NCI-H2107 (cell line): ENCODE data around the gene CPD.
"Not testable (repeated sequence)": the region's sequence is repeated elsewhere in the genome, so short reads cannot be mapped to it uniquely, and the experiment has no call there.

Source experiments
- DNase-seq: peaks from one replicate; lab custom pipeline; 2025; lab: John Stamatoyannopoulos, UW

Gene CPD

DNA sequence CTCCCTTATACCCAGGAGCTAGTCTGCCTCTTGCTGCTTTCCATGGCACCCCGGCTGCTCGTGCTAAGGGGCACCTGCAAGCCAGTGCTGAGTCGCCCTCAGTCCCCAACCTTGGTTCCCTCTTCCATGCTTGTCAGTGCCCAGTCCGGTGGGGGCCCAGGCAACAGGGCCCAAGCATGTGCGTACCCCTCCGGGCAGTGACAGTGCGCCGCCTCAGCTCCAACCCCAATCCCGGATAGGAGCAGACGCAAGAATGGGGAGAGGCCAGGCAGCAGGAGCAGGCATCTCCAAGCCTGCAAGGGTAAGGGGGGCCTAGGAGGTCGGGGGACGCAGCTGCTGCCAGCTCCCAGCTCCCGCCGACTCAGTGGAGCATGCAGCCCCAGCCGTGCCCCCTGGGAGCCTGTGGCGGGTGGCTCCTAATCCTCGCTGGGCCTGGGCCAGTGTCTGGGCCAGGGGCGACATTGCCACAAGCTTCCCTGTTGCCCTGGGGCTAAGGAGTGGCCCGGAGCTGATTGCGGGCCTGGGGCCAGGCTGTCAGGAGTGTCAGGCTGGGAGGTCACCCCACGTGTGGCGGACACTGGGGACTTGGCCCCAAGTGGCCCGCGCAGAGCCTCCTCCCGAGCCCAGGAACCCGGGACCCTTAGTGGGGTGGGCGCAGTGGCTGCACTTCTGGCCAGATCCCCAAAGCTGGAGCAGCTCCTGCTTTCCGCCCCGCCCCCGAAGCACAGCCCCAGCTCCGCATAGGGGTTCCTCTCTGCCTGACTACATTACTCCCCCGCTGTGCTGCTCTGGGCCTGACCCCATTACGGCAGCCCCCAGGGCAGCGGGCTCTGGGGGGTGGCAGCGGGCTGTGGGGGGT lies 9.8 kb downstream of the CPD start:
- no peak for DNase-seq

DNA sequence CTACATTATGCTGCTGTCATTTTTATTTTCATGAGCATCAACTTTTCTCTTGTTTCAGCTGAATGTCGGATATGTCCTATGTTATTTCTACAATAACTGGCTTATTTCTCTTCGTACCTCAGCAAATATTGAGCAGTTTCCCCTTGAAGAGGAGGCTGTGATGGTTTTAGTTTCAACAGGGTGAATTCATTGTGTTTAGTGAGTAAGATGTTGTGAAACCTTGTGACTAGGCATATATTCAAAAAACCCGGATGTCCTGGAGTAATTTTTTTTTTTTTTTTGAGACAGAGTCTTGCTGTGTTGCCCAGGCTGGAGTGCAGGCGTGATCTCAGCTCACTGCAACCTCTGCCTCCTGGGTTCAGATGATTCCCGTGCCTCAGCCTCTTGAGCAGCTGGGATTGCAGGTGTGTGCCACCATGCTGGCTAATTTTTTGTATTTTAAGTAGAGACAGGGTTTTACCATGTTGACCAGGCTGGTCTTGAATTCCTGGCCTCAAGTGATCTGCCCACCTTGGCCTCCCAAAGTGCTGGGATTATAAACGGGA lies 11.1 kb downstream of the CPD start:
- no peak for DNase-seq

DNA sequence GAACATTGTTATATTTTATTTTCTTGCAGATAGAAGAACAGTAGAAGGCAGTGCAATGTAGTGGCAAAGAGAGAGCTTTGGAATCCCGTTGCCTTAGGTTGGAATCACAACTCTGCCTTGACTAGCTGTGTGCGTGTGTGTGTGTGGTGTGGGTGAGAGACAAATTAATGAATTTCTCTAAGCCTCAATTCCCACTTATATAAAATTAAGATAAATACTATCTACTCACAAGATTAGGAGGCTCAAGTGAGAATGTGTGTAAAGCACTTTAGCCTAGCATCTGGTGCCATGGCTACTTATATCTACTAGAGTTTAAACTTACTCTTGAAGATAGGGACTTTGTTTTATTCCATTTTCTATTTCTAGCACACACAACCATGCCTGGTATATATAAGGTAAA lies 12.8 kb downstream of the CPD start:
- DNase-seq, result no peak

DNA sequence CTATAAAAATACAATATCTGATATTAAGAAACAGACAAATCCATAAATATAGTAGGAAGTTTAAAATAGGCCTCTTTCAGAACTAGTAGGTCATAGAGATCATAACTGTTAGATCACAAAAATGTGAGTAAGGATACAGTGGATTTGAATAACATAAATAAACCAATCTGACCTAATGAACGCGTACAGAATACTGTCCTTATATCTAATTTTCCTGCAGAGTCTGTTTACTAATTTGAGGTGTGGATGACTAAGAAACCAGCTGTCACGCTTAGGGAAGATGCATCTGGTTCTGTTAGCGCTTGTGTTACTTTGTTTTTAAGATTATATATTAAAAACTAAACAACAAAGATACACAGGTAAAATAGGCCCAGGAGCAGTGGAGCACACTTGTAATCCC lies 14.8 kb downstream of the CPD start:
- no peak for DNase-seq

DNA sequence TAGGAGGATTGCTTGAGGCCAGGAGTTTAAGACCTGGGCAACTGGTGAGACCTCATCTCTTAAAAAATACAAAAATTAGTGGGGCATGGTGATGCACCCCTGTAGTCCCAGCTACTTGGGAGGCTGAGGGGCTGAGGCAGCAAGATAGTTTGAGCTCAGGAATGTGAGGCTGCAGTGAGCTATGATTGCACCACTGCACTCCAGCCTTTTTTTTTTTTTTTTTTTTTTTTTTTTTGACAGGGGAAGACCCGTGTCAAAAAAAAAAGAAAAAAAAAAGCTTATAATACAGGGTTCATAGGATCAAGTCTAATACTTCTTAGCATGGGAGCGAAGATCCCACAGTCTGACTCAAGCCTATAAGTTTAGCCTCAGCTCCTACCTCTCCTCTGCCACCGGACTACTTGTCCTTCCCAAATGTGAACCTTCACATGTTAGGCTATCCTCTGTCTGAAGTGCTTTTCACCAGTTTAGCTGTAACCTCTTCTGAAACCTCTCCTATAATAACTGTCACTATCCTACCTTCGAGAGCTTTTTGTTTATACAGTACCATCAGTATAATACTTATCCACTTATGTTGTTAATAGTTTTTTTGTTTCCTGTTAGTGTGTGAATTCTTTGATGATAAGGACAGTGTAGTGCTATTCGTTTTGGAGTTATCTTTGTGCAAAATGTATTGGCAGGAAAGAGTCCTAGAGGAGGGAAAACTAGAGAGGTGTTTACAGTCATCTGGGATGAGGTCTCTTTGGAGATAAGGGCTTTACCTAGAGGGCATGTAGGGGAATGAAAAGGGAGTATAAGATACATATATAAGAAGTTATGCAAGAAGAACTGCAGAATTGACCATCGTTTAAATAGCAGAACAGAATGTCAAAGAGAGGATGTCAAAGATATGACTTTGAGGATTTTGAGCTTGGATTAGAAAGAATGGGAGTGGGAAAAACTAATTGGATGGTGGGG lies 15.5 kb downstream of the CPD start:
- no peak for DNase-seq

DNA sequence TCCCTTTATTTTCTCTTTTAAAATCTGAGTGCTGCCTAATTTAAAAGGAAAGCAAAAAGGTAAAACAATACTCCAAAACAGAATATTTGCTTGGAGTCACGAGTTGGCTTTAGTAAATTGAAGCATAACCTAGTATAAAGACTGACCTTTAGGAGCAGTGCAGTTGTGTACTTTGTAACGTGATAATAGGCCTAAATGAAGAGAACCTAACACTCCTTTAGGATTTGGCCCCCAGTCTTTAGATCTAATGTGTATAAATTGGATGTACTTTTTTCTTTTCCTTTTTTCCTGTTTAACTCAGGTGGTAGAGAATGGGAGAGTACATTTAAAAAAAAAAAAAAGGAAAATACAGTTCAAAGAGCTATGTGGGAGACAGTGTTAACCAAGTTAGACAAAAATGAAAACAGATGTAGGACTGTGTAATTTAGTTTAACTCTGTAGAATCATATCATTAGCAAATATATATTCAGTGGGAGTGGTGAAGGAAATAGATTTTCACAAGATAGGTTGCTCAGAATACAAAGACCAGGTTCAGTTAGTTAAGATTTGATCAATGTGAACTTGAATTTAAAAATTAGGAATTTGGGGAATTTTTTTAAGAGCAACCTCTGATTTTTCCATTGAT lies 16.8 kb downstream of the CPD start:
- no peak for DNase-seq

DNA sequence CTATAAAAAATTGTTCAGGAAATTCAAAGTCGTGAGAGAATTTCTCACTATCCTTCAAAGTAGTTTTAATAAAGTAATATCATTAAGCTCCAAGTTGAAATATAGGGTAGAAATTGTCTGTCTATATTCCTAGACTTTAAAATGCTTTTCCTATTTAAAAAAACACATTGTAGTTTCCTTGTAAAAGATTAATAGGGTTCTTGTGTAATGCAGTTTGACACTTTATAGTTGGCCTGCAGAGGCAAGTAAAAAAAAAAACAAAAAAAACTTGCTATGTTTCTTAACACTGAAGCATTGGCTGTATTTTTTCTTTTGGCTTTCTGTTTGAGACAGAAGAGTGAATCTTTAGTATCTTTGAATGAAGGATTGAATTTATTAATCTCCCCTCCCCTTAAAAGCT lies 17.4 kb downstream of the CPD start:
- no peak for DNase-seq

DNA sequence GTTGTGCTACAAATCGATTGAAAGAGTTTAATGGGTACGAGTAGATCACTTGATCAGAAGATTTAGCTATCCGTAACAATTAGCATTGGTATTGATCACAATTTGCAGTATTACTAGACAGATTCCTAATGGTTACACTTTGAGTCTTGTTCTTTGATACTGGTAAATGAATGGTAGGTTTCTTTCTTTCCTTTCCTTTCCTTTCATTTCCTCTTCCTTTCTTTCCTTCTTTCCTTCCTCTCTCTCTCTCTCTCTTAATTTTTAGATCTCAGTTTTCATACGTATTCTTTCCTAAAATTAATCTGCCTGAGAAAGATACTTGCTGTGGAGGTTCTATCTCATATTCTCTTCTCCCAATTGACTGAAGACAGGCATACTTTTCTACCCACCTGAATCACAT lies 17.9 kb downstream of the CPD start:
- DNase-seq, result no peak

DNA sequence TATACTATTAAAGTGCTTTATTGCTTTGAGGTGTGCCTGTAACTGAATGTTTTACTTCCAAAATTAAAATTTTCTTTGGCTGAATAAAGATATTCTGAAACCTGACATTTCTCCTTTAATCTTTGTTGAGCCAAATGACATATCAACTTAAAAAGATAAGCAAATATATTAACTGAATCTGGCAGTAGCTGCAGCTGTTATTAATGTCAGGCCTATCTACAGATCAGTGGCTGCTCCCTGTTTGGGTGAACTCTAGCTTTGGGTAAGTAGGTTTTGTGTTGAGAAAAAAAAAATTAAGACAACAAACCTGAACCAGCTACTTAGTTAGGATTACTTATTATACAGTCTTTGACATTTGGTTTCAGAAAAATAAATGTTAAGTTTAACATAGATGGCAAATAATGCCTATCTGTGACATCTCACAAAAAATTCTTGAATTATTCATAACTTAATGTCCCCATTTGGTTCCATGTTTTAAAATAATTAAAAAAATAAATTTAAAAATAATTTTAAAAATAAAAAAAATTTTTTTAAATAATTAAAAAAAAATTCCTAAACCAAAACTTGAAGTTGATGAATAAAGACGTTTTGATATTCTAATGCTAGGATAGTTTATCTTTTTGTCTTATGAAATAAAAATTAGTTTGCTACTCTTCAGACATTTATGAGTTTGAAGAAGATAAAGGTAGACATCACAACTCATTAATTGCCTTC lies 19.8 kb downstream of the CPD start:
- no peak for DNase-seq

DNA sequence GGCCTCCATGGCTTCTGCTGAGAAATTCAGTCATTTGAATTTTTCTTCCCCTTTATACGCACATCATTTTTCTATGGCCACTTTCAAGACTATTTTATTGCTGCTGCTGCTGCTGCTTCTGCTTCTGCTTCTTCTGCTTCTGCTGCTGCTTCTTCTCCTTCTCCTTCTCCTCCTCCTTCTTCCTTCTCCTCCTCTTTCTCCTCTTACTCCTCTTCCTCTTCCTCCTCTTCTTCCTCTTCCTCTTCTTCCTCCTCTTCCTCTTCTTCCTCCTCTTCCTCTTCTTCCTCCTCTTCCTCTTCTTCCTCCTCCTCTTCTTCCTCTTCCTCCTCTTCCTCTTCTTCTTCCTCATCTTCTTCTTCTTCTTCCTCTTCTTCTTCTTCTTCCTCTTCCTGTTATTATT lies 22.4 kb downstream of the CPD start:
- no peak for DNase-seq

DNA sequence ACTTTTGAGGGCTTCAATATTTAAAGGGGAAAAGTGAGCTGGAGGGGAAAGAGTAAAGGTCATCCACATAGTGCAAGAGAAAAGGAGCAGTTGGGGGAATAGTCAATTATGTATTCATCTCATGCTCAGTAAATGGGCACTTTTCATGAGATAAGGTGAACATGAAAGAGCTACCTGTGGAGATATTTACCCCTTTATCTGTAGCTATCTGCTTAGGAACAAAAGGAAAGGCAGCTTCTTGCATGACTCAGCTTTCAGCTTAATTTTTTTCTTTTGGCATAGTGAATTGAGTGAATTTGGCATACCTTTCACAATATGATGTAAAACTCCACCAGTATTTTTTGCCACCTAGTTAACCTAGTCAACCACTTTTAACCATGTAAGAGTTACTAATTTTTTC lies 26.4 kb downstream of the CPD start:
- no peak for DNase-seq

DNA sequence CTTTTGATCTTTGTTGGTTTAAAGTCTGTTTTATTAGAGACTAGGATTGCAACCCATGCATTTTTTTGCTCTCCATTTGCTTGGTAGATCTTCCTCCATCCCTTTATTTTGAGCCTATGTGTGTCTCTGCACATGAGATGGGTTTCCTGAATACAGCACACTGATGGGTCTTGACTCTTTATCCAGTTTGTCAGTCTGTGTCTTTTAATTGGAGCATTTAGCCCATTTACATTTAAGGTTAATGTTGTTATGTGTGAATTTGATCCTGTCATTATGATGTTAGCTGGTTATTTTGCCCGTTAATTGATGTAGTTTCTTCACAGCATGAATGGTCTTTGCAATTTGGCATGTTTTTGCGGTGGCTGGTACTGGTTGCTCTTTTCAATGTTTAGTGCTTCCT lies 31.9 kb downstream of the CPD start:
- DNase-seq, result not testable (repeated sequence)

DNA sequence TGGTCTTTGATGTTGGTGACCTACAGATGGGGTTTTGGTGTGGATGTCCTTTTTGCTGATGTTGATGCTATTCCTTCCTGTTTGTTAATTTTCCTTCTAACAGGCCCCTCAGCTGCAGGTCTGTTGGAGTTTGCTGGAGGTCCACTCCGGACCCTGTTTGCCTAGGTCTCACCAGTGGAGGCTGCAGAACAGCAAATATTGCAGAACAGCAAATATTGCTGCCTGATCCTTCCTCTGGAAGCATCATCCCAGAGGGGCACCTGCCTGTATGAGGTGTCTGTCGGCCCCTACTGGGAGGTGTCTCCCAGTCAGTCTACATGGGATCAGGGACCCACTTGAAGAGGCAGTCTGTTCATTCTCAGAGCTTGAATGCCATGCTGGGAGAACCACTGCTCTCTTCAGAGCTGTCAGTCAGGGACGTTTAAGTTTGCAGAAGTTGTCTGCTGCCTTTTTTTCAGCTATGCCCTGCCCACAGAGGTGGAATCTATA lies 33.3 kb downstream of the CPD start:
- not testable (repeated sequence) for DNase-seq

DNA sequence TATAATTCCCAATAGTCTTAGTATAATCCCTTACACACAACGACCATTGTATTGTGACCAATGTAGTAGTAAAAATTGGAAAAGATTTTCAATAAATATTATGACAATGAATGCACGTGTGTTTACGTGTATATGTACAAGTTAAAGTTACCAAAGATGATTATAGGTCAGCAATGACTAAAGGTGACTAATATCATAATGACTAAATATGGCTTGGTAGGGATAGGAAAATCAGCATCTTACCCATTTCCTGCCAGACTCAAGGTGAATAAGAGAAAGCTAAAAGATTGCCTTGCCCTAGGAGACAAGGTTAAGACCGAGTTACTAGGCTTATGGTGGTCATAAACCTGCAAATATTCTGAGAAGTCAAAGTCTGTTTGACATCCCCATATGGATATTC lies 34.4 kb downstream of the CPD start:
- DNase-seq, result no peak

DNA sequence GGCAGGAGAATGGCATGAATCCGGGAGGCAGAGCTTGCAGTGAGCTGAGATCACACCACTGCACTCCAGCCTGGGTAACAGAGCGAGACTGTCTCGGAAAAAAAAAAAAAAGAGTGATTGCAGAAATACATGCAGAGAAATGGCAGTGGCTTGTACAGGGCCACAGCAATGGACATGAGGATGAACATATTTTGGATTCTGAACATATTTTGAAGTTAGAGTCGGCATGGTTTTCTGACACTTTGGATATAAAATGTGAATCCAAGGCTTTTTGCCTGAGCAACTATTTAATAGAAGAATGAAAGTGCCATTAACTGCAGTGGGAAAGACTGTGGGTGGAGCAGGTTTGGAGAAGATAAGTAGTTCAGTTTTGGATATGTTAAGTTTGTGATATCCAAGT lies 35.8 kb downstream of the CPD start:
- no peak for DNase-seq

DNA sequence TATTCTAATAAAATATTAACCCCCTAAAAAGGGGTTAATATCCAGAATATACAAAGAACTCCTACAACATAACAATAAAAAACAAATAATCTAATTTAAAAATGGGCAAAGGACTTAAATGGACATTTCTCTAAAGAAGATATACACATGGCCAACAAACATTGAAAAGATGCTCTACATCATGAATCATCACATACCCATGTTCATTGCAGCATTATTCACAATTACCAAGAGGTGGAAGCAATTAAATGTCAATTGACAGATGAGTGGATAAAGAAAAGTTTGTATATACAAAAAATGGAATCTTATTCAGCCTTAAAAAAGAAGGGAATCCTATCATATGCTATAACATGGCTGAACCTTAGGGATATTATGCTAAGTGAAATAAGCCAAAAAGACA lies 36.8 kb downstream of the CPD start:
- DNase-seq, result no peak

DNA sequence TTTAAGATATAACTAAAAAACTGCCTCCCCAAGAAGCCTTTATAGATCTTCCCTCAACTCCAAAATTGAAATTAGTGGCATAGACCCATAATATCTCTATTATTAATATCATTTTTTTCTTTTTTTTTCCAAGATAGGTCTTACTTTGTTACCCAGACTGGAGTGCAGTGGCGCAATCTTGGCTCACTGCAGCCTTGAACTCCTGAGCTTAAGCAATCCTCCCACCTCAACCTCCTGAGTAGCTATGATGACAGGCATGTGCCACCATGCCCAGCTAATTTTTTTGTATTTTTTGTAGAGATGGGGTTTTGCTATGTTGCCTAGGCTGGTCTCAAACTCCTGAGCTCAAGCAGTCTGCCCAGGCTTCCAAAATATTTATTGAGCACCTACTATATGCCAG lies 39.3 kb downstream of the CPD start:
- DNase-seq, result not testable (repeated sequence)

DNA sequence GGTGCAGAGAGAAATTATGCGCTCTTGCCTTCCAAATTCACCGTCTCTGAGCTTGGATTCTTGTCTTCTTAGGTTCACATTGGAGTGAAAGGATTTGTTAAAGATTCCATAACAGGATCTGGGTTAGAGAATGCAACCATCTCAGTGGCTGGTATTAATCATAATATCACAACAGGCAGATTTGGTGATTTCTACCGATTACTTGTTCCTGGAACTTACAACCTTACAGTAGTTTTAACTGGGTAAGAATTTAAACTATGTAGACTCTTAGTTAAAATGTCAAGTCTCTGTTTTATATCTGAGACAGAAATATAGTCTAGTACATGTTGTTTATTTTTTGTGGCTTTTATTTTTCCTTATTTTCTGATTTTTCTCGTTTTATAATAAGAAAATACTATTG lies 42.9 kb downstream of the CPD start:
- DNase-seq, result no peak

DNA sequence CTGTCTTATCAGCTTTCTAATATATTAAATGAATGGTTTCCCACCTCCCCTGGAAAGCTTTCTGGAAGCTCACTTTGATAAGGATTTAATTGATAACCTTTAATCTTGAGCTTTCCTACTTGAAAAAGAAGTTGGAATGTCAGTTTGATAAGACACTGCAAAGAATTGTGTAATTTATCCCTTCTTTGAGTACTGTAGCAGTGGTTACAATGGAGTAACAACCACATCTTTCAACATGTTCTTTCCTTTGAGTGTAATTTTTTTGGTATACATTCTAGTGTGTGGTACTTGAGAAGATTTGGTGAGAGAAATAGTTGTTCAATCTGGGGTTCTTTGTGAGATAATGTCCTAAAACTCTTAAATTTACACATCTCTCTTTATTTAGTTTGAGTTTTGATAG lies 43.4 kb downstream of the CPD start:
- no peak for DNase-seq

DNA sequence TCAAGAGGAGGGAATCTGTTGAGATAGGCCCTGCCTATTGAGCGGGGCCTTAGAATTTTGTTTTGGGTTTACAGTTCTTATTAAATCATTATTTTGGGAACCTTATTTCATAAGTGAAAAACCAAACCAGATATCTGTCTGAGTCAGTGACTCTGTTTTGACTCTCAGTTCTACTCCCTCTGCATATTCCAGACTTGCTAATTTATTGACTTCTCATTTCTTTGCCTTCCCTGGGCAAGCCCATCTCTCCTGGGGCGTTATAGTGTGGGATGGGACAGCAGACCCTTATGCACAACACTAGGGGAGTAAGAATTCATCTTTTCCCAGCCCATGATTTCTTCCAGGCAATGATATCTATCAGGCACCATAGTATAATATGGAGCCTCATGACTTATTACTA lies 45.7 kb downstream of the CPD start:
- DNase-seq, result no peak

DNA sequence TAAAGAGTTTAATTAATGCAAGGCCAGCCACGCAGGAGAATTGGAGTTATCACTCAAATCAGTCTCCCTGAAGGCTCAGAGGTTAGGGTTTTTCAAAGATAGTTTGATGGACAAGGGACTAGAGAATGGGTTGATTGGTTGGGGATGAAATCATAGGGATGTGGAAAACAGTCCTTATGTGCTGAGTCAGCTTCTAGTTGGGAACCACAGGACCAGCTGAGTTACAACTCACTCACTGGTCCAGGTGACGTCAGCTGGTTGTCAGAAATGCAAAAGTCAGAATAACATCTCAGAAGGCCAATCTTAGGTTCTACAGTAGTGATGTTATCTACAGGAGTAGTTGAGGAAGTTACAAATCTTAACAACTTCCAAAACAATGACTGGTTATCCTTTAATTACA lies 47.6 kb downstream of the CPD start:
- DNase-seq, result no peak

DNA sequence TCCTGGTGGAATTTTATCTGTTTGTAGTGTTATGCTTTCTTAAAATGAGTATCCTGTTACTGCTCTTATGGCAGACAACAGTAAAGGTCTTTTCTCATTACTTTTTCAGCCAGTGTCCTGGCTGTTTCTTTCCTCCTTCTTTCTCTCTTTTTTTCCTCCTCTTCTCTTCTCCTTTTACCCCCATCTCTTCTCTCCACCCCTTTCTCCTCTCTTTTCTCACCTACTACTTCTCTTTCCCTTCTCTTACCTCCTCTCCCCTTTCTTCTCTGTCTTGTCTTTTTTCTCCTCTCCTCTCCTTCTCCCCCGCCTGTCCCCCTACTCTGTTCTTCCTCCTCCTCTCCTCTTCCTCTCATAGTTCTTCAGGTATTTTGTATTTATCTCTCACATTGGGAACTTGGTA lies 48.9 kb downstream of the CPD start:
- DNase-seq, result no peak
